ENCODE data around the gene CFAP73.

CFAP73 gene

GRCh38 chr12:113167868-113168267, 18.3 kb downstream of the CFAP73 start:
- DNase-seq: no peak

GRCh38 chr12:113169697-113170096, 20.2 kb downstream of the CFAP73 start:
- DNase-seq: no peak

- DNase-seq: no peak
Measured at GRCh38 chr12:113170457-113170856, 20.9 kb downstream of the CFAP73 start.

GRCh38 chr12:113170926-113171325, 21.4 kb downstream of the CFAP73 start:
- DNase-seq: no peak

GRCh38 chr12:113171543-113171942, 22.0 kb downstream of the CFAP73 start:
- no peak for DNase-seq

- DNase-seq: no peak
Measured at GRCh38 chr12:113172185-113172584, 22.7 kb downstream of the CFAP73 start.

- DNase-seq: no peak
Measured at GRCh38 chr12:113173081-113173698, 23.7 kb downstream of the CFAP73 start.

GRCh38 chr12:113174461-113175384, 25.2 kb downstream of the CFAP73 start:
- peak; percentile 58 for DNase-seq

- DNase-seq: no peak
Measured at GRCh38 chr12:113179023-113179422, 29.5 kb downstream of the CFAP73 start.

GRCh38 chr12:113180333-113180732, 30.8 kb downstream of the CFAP73 start:
- DNase-seq: no peak

GRCh38 chr12:113181975-113182374, 32.5 kb downstream of the CFAP73 start:
- no peak for DNase-seq

- DNase-seq: no peak
Measured at GRCh38 chr12:113183030-113183589, 33.6 kb downstream of the CFAP73 start.

GRCh38 chr12:113184098-113184899, 34.8 kb downstream of the CFAP73 start:
- no peak for DNase-seq

GRCh38 chr12:113184900-113185179, 35.3 kb downstream of the CFAP73 start:
- DNase-seq: peak; percentile 78

GRCh38 chr12:113185180-113186032, 35.9 kb downstream of the CFAP73 start, which contains the start of the genes DDX54 and RITA1:
TSS of gene DDX54 (minus strand) at chr12:113185478. CDS start at chr12:113185451, 27 bp downstream.
TSS of gene RITA1 (plus strand) at chr12:113185721. CDS start at chr12:113186747, 1,026 bp downstream.
- peak; percentile 74 for DNase-seq

GRCh38 chr12:113186033-113186365, 36.5 kb downstream of the CFAP73 start:
- no peak for DNase-seq

- DNase-seq: no peak
Measured at GRCh38 chr12:113186666-113187325, 37.3 kb downstream of the CFAP73 start.

- no peak for DNase-seq
Measured at GRCh38 chr12:113189361-113189760, 39.8 kb downstream of the CFAP73 start.

GRCh38 chr12:113190761-113191160, 41.2 kb downstream of the CFAP73 start:
- no peak for DNase-seq

GRCh38 chr12:113191227-113191626, 41.7 kb downstream of the CFAP73 start:
- DNase-seq: no peak

- DNase-seq: no peak
Measured at GRCh38 chr12:113194971-113195391, 45.5 kb downstream of the CFAP73 start.

- no peak for DNase-seq
Measured at GRCh38 chr12:113195598-113195997, 46.1 kb downstream of the CFAP73 start.

Measured in NCI-H2227 treated with DMSO at 0.1 percent for 48 hours (cell line).